HEK293T (cell line): ENCODE results near the gene TNFAIP8L1.

ENCODE experiments used
- CTCF ChIA-PET: fragments of 350-600 bp; formaldehyde crosslinking; extraction: SDS; loops from one replicate; lab custom pipeline; 2021; ENCODE audit warnings: antibody characterized with exemption, inconsistent platforms; lab: Yijun Ruan, JAX
- POLR2A ChIA-PET: fragments of 350-600 bp; formaldehyde crosslinking; extraction: SDS; loops from one replicate; lab custom pipeline; 2020; ENCODE audit warnings: antibody characterized with exemption, inconsistent platforms; lab: Yijun Ruan, JAX
- DNase-seq: peaks from one replicate; pipeline ENCODE4 v3.0.0; 2012; ENCODE audit warnings: mixed read lengths; ENCODE audit errors: extremely low spot score
- ARNT ChIP-seq: fragments of 450-650 bp; IDR thresholded peaks from 2 replicates; pipeline ENCODE4 v1.6.1; 2017; ENCODE audit warnings: mild to moderate bottlenecking
- BHLHE40 ChIP-seq: fragments of 450-650 bp; IDR thresholded peaks from 2 replicates; pipeline ENCODE4 v1.6.1; 2016; ENCODE audit warnings: mild to moderate bottlenecking, moderate library complexity, borderline replicate concordance
- CTBP1 ChIP-seq: fragments of 450-650 bp; IDR thresholded peaks from 2 replicates; pipeline ENCODE4 v1.6.1; 2016; ENCODE audit warnings: borderline replicate concordance
- ELF4 ChIP-seq: fragments of 450-650 bp; IDR thresholded peaks from 2 replicates; pipeline ENCODE4 v1.6.1; 2017; ENCODE audit warnings: antibody characterized with exemption
- FOXA1 ChIP-seq: fragments of 450-650 bp; IDR thresholded peaks from 2 replicates; pipeline ENCODE4 v1.6.1; 2016; ENCODE audit warnings: mild to moderate bottlenecking
- FOXK2 ChIP-seq: fragments of 450-650 bp; IDR thresholded peaks from 2 replicates; pipeline ENCODE4 v1.6.1; 2016; ENCODE audit warnings: mild to moderate bottlenecking
- FOXM1 ChIP-seq: fragments of 450-650 bp; IDR thresholded peaks from 2 replicates; pipeline ENCODE4 v1.6.1; 2017; ENCODE audit warnings: mild to moderate bottlenecking, borderline replicate concordance
- HDGF ChIP-seq: fragments of 450-650 bp; IDR thresholded peaks from 2 replicates; pipeline ENCODE4 v1.6.1; 2017; ENCODE audit warnings: antibody characterized with exemption, borderline replicate concordance
- L3MBTL2 ChIP-seq: fragments of 450-650 bp; conservative IDR thresholded peaks from 2 replicates; pipeline ENCODE4 v1.6.1; 2016; ENCODE audit warnings: mild to moderate bottlenecking
- LEF1 ChIP-seq: fragments of 450-650 bp; IDR thresholded peaks from 2 replicates; pipeline ENCODE4 v1.6.1; 2017; ENCODE audit warnings: mild to moderate bottlenecking, borderline replicate concordance
- NFRKB ChIP-seq: fragments of 450-650 bp; IDR thresholded peaks from 2 replicates; pipeline ENCODE4 v1.6.1; 2016; ENCODE audit warnings: mild to moderate bottlenecking, moderate library complexity
- SP1 ChIP-seq: fragments of 450-650 bp; IDR thresholded peaks from 2 replicates; pipeline ENCODE4 v1.6.1; 2017
- SUZ12 ChIP-seq: fragments of 450-650 bp; IDR thresholded peaks from 2 replicates; pipeline ENCODE4 v1.6.1; 2016; ENCODE audit warnings: mild to moderate bottlenecking
- TARDBP ChIP-seq: fragments of 450-650 bp; IDR thresholded peaks from 2 replicates; pipeline ENCODE4 v1.6.1; 2016
- ZNF384 ChIP-seq: fragments of 450-650 bp; IDR thresholded peaks from 2 replicates; pipeline ENCODE4 v1.6.1; 2016
- TF ChIP-seq, protein P1 (sequence below): fragments of 450-650 bp; IDR thresholded peaks from 2 replicates; pipeline ENCODE4 v1.6.1; 2016

TNFAIP8L1 gene

DNA sequence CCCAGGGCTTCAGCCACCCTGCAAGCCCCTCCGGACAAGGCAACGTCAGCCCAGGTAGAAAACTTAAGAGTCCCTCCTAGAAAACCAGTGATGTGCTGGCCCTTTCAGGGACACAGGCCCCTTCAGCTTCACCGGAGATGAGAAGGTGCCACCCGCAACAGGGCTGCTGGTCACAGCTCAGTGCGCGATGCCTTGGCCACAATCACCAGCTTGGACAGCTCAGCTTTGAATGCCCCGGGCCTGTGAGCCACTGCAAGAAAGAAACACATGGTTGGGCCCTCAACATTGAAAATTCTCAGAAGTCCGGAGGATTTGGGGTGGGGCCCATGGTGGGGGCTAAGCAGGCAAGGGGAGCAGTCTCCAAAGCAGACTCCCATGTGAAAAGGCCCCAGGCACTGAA is 18.5 kb downstream of the TNFAIP8L1 start:
- DNase-seq = no peak
- ChIA-PET CTCF (interaction anchor here (1.4 kb wide), 1 partner anchor 133 kb away, joined by 3 read pairs; the partner anchor contains the start of gene FEM1A), POLR2A (no interaction called here)
- TF ChIP-seq LEF1 (no peak), HDGF (no peak), FOXM1 (no peak), ZNF384 (no peak), ARNT (no peak), ELF4 (no peak), NFRKB (no peak), FOXK2 (no peak), BHLHE40 (no peak), FOXA1 (no peak)
- TF ChIP-seq, protein P1, sequence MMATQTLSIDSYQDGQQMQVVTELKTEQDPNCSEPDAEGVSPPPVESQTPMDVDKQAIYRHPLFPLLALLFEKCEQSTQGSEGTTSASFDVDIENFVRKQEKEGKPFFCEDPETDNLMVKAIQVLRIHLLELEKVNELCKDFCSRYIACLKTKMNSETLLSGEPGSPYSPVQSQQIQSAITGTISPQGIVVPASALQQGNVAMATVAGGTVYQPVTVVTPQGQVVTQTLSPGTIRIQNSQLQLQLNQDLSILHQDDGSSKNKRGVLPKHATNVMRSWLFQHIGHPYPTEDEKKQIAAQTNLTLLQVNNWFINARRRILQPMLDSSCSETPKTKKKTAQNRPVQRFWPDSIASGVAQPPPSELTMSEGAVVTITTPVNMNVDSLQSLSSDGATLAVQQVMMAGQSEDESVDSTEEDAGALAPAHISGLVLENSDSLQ = no peak

DNA sequence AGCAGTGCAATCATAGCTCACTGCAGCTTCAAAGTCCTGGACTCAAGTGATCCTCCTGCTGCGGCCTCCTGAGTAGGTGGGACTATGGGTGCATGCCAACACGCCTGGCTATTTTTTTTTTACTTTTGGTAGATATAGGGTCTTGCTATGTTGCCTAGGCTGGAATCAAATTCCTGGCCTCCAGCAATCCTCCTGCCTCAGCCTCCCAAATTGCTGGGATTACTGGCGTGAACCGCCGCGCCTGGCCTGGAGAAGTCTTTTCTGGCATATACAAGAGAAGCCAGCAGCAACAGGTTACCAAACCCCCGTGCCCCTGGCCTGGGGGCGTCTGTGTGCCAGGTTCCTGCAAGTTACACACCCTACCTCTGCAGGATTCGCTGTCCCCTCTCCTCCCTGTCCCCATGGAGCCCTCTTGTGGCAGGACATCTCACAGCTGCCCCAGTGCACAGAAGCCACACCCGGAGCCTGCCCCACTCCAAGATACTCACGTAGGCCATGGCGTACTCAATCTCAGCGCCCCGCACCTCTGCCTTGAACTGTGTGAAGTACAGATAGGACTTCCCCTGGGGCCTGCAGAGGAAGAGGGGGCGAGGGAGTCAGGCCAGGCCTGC is 21.0 kb downstream of the TNFAIP8L1 start:
- ChIA-PET CTCF (interaction anchor here (0.8 kb wide), 1 partner anchor 10 kb away, joined by 5 read pairs; no protein-coding TSS in a partner anchor), POLR2A (no interaction called here)
- TF ChIP-seq LEF1 (no peak), FOXM1 (no peak)
- peak; percentile 50 for DNase-seq

DNA sequence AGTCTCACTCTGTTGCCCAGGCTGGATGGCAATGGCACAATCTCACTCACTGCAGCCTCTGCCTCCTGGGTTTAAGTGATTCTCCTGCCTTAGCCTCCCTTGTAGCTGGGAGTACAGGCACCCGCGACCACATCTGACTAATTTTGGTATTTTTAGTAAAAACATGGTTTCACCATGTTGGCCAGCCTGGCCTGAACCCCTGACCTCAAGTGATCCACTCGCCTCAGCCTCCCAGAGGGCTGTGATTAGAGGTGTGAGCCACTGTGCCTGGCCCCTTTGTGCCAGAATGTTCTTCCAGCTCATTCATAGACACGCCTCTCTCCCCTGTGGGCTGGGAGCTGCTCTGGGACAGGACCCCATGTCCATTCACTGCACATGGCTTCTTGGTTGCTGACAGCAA is 21.7 kb downstream of the TNFAIP8L1 start:
- CTCF ChIA-PET = no interaction called here
- TF ChIP-seq TARDBP = no peak
- TF ChIP-seq L3MBTL2 = no peak
- TF ChIP-seq SUZ12 = no peak
- no peak for TF ChIP-seq NFRKB
- TF ChIP-seq, protein P1 = no peak
- no peak for TF ChIP-seq BHLHE40
- no peak for TF ChIP-seq FOXA1
- TF ChIP-seq CTBP1 = no peak
- no peak for TF ChIP-seq LEF1
- TF ChIP-seq FOXK2 = no peak
- TF ChIP-seq ELF4 = no peak
- no peak for TF ChIP-seq ARNT
- no peak for TF ChIP-seq FOXM1
- POLR2A ChIA-PET = no interaction called here
- no peak for DNase-seq

DNA sequence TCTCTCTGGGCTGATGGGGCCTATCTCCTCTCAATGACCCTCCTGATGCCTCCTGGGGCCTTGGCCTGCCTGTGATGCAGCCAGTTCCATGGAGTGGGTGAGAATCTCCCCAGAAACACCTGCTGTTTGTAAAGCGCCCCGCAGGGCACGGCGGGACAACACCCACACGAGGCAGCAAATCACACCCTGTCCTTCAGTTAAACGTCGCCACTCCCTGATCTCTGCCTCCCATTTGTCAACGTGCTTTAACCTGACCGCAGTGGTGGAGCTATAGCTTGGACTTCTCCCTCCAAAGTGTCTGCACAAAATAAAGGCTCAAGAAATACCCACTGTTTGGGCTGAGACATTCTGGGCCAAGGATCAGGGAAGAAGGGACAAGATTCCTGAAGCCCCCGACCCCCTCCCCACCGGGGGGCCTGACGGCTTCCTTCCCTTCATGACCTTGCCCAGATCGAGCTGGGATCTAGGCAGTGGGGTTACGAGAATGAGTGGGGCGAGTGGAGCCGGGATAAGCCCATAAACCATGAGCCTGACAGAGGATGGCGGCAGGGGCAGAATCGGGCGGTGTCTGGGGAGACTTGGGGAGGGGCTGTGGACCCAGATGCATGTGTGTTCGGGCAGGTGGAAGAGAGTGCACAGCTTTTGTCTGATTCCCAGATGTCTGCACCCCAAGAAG is 22.8 kb downstream of the TNFAIP8L1 start:
- TF ChIP-seq TARDBP (no peak), LEF1 (no peak), SP1 (no peak), BHLHE40 (no peak), ARNT (no peak), FOXK2 (no peak), FOXA1 (no peak), L3MBTL2 (no peak), SUZ12 (no peak), ELF4 (no peak), FOXM1 (no peak), CTBP1 (no peak), HDGF (no peak), NFRKB (no peak)
- TF ChIP-seq, protein P1 = no peak
- DNase-seq = no peak
- ChIA-PET POLR2A (no interaction called here), CTCF (no interaction called here)

DNA sequence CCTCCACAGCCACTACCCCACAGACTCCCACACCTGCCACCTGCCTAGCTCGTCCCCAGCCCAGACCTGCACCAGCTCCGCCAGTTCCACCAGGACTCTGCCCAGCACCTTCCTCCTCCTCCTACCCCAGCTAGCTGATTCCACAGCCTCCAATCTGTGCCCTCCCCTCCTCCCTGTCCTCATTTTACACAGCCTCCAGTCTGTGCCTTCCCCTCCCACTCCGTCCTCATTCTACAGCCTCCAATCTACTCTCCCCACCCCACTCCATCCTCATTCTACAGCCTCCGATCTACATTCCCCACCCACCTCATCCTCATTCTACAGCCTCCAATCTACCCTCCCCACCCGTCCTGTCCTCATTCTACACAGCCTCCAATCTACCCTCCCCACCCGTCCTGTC is 23.5 kb downstream of the TNFAIP8L1 start:
- POLR2A ChIA-PET = no interaction called here
- CTCF ChIA-PET = no interaction called here
- no peak for TF ChIP-seq FOXA1
- TF ChIP-seq BHLHE40 = no peak
- no peak for TF ChIP-seq NFRKB
- TF ChIP-seq, protein P1 = no peak
- TF ChIP-seq SUZ12 = no peak
- no peak for TF ChIP-seq SP1
- no peak for TF ChIP-seq ELF4
- TF ChIP-seq FOXM1 = no peak
- TF ChIP-seq HDGF = no peak
- TF ChIP-seq FOXK2 = no peak
- TF ChIP-seq ZNF384 = no peak
- no peak for TF ChIP-seq L3MBTL2
- TF ChIP-seq ARNT = no peak
- no peak for DNase-seq

DNA sequence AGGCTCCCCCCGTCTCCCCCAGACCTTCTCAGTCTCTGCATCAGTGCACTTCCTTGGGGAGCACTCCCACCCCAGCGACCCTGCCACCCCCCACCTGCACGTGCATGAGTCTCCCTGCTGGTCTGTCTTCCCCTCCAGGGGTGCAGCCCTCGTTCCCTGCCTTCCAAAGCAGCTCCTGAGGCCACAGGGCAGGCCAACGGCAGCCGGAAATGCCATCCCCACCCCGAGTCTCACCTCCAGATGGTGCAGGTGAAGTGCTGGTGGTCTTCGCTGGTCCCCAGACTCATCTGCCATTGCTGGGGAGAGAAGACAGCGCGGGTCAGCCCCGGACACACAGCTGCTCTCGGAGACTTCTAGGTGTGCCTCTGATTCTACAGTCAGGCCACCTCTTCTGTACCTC is 25.3 kb downstream of the TNFAIP8L1 start:
- TF ChIP-seq FOXA1 (no peak), ARNT (no peak), BHLHE40 (no peak), FOXM1 (no peak), FOXK2 (no peak), ZNF384 (no peak), TARDBP (no peak), ELF4 (no peak), SUZ12 (no peak), NFRKB (no peak)
- TF ChIP-seq, protein P1 = no peak
- ChIA-PET POLR2A (no interaction called here), CTCF (no interaction called here)
- no peak for DNase-seq
